ENCODE measurements around the gene RBM38.

Gene RBM38

GRCh38 chr20:57374931-57375651, 16.1 kb upstream of the RBM38 start:
- DNase-seq, result no peak

- no peak for DNase-seq
Observed at GRCh38 chr20:57375652-57376230, 15.5 kb upstream of the RBM38 start.

GRCh38 chr20:57377350-57377749, 13.8 kb upstream of the RBM38 start:
- DNase-seq, result no peak

GRCh38 chr20:57378107-57378506, 13.1 kb upstream of the RBM38 start:
- no peak for DNase-seq

GRCh38 chr20:57378646-57379262, 12.4 kb upstream of the RBM38 start:
- no peak for DNase-seq

GRCh38 chr20:57379263-57379647, 11.9 kb upstream of the RBM38 start:
- DNase-seq, result no peak

- DNase-seq, result no peak
Observed at GRCh38 chr20:57380081-57380750, 11.0 kb upstream of the RBM38 start.

GRCh38 chr20:57381596-57382503, 9.3 kb upstream of the RBM38 start:
- peak; percentile 53 to 82 (median 76) for DNase-seq

- DNase-seq, result no peak
Observed at GRCh38 chr20:57382516-57382915, 8.7 kb upstream of the RBM38 start.

GRCh38 chr20:57383447-57384347, 7.5 kb upstream of the RBM38 start:
- no peak for DNase-seq

- DNase-seq, result no peak
Observed at GRCh38 chr20:57384486-57384885, 6.7 kb upstream of the RBM38 start.

- DNase-seq, result no peak
Observed at GRCh38 chr20:57384953-57385761, 6.0 kb upstream of the RBM38 start.

GRCh38 chr20:57385940-57386339, 5.3 kb upstream of the RBM38 start:
- DNase-seq, result no peak

- DNase-seq, result no peak
Observed at GRCh38 chr20:57386762-57387161, 4.4 kb upstream of the RBM38 start.

- DNase-seq, result no peak
Observed at GRCh38 chr20:57387463-57387862, 3.7 kb upstream of the RBM38 start.

GRCh38 chr20:57387945-57388371, 3.2 kb upstream of the RBM38 start:
- no peak for DNase-seq

GRCh38 chr20:57388953-57389694, 2.1 kb upstream of the RBM38 start:
- DNase-seq, result peak in 3 of 4 experiments; percentile 39 to 64 (median 57)

GRCh38 chr20:57389695-57390603, 1.2 kb upstream of the RBM38 start:
- DNase-seq, result peak in 2 of 4 experiments; percentile 27 to 64

All from activated naive CD4-positive, alpha-beta T cell (primary cell).